OCI-LY3 (cell line): ENCODE results near the gene CCDC172.

Source experiments
- EZH2phosphoT487 ChIP-seq: fragments of 200-600 bp; shearing (Covaris generic); IDR thresholded peaks from 2 replicates; pipeline ENCODE4 v1.6.1; 2018; ENCODE audit warnings: antibody characterized with exemption, mixed run types, low read depth
- TF ChIP-seq, protein P1 (sequence below): fragments of 200-600, 300-600 bp; sonication (generic); IDR thresholded peaks from 2 replicates; pipeline ENCODE4 v1.5.1; 2014; ENCODE audit warnings: antibody characterized with exemption, low read length, low read depth

DNA sequence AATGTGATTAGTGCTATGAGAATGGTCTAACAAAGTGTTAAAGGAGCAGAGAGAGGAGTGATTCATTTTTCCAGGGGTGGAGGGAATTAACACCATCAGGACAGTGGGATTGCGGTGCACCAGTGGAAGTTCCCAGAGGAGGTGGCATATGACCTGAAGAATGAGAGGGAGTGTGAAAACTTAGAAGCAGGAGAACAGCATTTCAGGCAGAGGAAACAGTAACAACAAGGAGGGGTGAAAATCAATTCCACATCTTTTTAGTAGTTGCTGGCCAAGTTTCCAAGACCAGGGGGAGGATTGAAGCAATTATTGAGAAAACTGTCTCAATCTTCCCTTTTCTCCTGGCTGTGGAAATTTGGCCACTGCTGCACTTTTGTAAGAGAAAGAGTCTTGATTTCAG is 23.7 kb upstream of the CCDC172 start:
- TF ChIP-seq, protein P1, sequence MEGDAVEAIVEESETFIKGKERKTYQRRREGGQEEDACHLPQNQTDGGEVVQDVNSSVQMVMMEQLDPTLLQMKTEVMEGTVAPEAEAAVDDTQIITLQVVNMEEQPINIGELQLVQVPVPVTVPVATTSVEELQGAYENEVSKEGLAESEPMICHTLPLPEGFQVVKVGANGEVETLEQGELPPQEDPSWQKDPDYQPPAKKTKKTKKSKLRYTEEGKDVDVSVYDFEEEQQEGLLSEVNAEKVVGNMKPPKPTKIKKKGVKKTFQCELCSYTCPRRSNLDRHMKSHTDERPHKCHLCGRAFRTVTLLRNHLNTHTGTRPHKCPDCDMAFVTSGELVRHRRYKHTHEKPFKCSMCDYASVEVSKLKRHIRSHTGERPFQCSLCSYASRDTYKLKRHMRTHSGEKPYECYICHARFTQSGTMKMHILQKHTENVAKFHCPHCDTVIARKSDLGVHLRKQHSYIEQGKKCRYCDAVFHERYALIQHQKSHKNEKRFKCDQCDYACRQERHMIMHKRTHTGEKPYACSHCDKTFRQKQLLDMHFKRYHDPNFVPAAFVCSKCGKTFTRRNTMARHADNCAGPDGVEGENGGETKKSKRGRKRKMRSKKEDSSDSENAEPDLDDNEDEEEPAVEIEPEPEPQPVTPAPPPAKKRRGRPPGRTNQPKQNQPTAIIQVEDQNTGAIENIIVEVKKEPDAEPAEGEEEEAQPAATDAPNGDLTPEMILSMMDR: no peak
- no peak for TF ChIP-seq EZH2phosphoT487
